ENCODE measurements around the gene RAP1A.
"Not testable (repeated sequence)": the region's sequence is repeated elsewhere in the genome, so short reads cannot be mapped to it uniquely, and the experiment has no call there.

Gene RAP1A

DNA sequence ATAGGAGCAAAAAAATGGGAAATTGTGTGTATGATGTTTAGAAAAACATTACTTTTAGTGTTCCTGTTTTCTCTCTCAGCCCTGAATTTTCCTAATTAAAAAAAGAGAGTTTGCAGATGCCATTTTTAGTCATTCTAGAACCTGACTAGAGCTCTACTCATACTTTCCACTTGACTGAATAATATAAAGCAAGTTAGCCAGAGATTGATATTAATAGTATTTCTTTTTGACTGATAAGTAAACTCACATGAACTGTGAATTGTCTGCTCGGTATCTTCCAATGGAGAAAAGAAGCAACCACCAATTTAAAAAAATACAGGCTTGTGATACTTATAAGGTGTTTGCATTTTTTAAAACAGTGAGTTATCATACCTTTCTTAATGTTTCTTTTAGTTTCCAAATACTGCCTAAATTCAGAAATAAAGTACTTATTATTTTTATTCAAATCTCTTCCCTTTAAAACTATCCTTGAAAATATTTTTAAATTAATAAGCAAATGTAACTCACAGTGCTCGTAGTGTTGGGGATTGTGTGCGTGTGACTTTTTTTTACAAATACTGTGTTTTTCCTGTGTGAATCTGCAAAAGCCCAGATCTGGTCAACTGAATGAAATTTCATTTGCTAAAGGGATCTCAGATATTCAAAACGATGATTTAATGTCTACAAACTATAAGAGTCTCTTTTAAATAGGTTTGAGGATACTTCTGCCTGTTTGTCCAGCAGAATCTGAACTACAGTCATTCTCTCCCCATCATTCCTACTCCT lies 9.8 kb downstream of the RAP1A start:
- no peak for DNase-seq (ENCODE audit: low read depth in 2 of 2)

DNA sequence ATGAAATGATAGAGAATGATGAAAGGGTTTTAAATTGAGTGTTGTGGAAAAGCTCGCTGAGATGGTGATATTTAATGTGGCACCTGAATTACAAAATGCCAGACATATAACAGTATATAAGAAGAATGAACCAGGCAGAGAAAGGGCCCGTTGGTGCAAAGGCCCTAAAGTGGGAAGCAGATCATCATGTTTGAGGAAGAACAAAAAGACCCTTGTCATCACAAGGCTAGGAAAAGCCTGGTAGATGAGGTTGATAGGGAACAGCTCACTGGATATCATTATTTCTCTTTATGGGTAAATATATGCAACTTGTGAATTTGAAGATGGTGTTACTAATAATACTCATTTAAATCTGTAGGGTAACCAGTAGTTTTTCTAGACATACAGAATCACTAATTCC lies 11.0 kb downstream of the RAP1A start:
- no peak for DNase-seq (ENCODE audit: low read depth in 2 of 2)

DNA sequence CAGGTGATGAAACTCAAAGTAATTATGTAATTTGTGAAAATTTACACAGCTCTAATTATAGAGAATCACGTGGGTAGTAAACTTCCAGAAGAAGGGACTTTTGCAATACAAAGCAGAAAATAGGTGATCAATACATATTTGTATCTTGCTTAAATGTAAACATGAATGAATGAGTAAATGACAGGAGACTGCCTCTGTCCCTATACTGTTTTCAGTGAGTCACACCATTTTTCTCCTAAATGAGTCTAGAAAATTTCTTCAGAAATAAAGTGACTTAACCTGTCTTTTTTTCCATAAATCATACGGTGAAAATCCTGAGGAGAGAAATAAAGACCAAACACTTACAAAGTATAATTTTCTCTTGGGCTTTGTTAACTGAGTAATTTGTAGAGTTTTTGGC lies 11.9 kb downstream of the RAP1A start:
- DNase-seq (ENCODE audit: low read depth in 2 of 2) = no peak

DNA sequence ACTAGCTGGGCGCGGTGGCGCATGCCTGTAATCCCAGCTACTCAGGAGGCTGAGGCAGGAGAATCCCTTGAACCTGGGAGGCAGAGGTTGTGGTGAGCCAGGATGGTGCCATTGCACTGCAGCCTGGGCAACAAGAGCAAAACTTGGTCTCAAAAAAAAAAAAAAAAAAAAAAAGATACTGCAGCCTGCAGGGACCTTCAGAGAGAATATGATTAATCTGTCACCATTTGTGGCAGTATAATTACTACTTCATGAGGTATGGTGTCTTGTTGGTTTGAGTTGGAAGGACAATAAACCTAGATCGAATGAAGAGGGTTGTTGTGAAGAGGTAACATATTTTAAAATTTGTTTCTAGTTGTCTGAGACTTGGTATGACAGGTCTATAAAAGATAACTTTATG lies 13.2 kb downstream of the RAP1A start:
- not testable (repeated sequence) for DNase-seq (ENCODE audit: low read depth in 2 of 2)

DNA sequence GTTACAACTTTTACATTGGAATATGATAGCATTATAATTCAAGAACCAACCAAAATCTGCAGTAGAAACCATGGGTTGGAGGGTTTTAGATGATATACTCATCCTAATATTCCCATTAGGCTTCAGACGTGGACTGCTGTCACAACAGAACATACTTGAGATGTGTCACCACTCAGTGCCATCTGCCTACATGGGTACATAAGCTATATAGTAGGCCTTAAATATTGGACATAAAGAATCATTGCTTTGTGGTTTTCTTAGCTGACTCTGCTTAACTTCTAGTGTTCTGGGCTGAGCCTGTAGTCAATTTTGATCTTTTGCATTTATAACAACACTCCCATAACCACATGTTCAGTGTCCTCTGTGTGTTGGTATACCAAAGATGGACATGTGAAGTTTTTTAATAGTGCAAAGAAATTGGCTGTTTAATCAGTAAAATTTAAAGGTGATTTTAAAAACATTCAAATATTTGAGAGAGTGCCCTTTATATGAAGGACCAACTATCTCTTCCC lies 14.2 kb downstream of the RAP1A start:
- no peak for DNase-seq (ENCODE audit: low read depth in 2 of 2)

DNA sequence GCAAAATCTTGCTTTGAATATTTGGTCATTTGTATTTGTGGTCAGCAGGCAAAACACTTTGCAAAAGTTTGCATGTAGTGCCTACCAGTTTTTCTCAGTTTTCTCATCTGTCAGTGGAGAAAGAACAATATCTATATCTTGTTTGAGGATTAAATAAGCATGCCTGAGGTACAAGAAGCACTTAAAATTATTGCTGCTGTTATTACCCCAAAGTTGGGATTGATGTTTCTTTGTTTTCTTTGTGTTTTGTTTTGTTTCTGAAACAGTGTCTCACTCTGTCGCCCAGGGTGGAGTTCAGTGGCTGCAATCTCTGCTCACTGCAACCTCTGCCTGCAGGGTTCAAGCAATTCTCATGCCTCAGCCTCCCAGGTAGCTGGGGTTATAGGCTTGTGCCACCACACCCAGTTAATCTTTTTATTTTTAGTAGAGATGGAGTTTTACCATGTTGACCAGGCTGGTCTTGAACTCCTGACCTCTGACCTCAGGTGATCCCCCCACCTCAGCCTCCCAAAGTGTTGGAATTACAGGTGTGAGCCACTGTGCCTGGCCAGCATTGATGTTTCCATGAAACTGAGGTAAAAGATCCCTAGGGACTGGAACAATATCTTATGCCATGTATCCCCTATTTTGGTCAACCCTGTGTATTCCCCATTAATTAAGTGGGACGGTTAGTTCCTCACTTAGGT lies 15.9 kb downstream of the RAP1A start:
- DNase-seq (ENCODE audit: low read depth in 2 of 2) = no peak

DNA sequence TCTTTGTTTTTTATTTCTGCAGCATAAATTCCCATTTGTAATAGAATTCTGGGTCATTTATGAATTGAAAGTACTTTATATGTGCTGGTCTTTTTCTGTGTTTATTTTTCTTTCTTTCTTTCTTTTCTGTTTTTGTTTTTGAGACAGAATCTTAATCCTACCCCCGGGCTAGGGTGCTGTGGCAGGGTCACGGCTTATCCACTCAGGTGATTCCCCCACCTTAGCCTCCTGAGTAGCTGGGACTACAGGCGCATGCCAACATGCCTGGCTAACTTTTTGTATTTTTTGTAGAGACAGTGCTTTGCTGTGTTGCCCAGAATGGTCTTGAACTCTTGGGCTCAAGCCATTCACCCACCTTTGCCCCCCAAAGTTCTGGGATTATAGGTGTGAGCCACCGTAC lies 18.7 kb downstream of the RAP1A start:
- DNase-seq (ENCODE audit: low read depth in 2 of 2) = no peak

DNA sequence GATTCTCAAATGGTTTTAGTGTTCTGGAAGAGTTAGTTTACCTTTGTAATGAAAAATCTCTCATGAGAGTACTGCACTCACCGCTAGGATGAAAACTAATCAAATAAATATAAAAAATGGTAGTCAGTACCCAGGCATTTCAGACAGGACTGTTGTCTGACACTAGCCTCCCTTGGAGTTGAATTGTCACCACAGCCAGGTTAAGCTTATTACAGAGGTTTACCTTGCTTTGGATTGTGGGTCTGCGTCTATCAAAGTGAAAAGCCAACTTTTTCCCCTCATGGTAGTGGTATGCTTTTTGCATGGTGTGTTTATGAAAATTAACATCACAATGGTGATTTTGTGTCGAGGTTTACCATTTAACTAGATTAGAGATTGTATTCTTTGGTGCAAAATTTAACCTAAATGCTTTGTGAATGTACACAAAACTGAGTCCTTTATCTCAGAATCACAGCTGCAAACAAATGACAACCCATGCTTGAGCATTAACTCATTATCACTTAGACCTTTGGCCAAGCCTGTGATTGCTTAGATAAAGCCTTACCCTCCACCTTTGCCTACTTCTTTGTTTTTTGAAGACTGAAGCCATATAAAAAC lies 20.1 kb downstream of the RAP1A start:
- DNase-seq (ENCODE audit: low read depth in 2 of 2) = no peak

DNA sequence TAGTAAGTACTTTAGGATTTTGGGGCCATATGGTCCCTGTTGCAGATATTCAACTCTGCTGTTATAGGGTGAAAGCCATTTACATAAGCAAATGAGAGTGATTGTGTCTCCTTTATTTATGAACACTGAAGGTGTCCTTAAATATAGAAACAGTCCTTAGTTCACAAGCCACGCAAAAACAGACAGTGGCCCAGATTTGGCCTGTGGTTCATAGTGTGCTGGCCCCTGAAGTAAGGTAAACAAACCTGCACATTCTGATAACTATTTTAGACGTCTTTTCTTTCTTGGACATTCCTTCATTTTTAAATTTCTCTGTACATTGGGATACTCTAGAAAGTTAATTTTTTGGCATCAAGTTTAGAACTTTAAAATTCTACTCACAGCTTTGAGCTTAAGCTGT lies 23.5 kb downstream of the RAP1A start:
- no peak for DNase-seq (ENCODE audit: low read depth in 2 of 2)

DNA sequence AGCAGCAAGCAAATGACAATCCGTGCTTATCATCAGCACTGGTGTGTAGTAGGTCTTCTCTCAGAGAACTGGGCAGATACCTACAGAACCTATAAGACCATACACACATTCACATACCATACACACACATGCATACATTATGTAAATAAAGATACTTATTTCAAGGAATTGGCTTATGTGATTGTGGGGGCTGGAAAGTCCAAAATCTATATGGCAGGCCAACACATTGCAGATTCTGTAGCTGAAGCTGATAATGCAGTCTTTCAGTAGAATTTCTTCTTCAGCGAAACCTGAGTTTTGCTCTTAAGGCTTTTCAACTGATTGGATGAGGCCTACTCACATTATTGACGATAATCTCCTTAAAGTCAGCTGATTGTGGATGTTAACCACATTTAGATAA lies 24.1 kb downstream of the RAP1A start:
- DNase-seq (ENCODE audit: low read depth in 2 of 2) = no peak

DNA sequence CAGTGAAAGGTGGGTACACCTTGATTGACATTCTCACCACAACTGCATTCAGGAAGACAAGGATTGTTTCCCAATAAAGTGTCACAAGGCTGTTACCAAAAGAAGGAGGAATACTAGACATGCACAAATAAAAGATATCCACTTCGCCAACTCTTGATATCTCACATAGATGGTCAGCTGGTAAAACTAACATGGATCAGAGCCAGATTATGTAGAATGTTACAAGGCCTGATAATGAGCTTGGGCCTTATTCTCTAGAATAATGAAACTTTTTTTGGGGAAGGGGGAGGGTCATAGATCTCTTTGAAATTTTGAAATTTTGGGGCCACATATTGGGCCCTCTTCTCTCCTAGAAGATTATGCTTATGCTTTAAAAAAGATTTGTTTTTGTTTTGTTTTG lies 24.9 kb downstream of the RAP1A start:
- DNase-seq (ENCODE audit: low read depth in 2 of 2) = no peak

DNA sequence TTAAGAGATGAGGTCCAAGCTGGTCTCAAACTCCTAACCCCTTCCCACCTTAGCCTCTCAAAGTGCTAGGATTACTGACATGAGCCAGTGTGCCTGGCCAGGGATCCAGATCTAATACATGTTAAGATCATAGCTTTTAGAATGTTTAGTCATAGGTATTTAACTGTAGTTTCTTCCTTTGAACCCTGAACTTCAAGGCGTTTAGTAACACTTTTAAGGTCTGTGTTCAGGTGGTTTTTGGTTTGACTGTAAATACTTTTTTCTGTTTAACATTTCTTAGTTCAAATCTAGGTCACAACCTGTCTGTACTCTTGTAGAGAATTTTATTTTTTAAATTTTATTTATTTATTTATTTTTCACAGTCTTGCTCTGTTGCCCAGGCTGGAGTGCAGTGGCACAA lies 28.1 kb downstream of the RAP1A start:
- no peak for DNase-seq (ENCODE audit: low read depth in 2 of 2)

DNA sequence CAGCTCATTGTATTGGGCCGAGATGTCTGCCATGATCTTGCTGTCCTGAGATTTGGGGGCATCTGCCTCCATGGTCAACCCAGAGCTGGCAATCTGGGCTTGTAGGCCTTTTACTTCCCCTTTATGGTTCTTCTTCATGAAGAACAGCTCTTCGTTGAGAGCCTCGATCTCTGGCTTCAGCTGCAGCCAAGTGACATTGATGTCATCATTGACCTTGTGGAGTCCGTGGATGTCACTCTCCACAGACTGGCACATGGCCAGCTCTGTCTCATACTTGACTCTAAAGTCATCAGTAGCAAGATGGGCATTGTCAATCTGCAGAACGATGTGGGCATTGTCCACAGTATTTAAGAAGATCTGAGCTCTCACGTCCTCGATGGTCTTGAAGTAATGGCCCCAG lies 29.2 kb downstream of the RAP1A start:
- no peak for DNase-seq (ENCODE audit: low read depth in 2 of 2)

DNA sequence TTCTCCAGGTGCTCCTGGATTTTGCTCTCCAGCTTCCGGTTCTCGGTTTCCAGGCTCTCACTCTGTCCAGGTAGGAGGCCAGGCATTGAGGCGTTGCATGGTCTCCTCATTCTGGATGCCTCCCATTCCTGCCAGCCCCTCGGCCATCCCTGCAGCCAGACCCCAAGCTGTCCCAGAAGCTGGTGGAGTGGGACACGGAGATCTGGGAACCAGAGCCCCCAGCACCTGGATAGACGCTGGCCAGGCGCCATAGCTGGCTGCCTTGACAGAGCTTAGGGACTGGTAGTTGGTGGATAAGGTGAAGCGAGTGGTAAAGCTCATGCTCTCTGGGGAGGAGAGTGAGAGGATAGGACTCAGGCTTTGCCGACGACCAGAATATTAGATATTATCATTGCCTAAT lies 29.6 kb downstream of the RAP1A start:
- no peak for DNase-seq (ENCODE audit: low read depth in 2 of 2)

DNA sequence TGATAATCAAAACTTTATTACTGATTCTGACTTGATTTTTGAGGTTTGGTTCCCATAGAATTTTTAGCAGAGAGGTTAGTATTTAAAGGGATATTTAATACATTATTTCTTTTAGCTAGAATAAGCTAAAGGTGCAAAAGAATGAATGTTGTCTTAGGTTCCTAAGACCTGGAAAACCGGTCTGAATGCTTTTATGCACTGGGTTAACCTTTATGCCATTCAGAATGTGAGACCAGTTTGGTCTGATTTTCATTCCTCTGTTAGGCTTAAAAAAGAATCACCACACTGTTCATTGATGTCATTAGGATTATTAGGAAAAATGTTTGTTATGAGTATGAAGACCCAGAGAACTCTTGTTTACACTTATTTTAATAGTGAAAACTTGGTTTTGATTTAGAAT lies 30.1 kb downstream of the RAP1A start:
- DNase-seq (ENCODE audit: low read depth in 2 of 2) = no peak

DNA sequence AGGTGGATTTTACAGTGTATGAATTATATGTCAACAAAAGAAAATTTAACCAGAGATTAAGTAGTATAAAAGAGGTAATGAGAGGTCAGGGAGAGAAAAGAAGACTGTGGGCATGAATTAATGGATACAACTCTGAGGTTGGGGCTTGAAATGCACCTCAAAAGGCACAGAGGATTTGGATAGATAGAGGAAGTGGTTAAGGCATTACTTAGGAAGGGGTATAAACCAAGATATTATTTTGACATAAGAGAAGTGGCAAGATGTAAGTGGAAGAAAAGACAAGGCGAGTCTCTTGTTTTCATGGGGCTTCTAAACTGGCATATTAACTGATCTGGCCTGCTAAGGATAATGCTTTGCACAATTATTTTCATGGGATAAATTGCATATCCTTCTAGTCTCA lies 34.1 kb downstream of the RAP1A start:
- no peak for DNase-seq (ENCODE audit: low read depth in 2 of 2)

DNA sequence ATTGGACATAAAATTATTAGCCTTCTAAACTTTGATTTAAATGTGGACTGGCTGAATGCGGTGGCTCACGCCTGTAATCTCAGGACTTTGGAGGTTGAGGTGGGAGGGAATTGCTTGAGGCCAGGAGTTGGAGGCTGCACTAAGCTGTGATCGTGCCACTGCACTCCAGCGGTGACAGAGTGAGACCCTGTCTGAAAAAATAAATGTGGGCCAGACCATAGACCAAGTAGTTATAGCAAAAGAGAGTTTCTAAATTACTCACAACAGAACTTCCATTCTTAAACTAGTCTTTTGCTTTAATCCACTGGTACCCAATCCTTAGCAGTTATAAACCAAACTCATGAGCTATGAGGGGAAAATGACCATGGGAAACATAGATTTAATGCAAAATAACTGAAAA lies 35.2 kb downstream of the RAP1A start:
- no peak for DNase-seq (ENCODE audit: low read depth in 2 of 2)

DNA sequence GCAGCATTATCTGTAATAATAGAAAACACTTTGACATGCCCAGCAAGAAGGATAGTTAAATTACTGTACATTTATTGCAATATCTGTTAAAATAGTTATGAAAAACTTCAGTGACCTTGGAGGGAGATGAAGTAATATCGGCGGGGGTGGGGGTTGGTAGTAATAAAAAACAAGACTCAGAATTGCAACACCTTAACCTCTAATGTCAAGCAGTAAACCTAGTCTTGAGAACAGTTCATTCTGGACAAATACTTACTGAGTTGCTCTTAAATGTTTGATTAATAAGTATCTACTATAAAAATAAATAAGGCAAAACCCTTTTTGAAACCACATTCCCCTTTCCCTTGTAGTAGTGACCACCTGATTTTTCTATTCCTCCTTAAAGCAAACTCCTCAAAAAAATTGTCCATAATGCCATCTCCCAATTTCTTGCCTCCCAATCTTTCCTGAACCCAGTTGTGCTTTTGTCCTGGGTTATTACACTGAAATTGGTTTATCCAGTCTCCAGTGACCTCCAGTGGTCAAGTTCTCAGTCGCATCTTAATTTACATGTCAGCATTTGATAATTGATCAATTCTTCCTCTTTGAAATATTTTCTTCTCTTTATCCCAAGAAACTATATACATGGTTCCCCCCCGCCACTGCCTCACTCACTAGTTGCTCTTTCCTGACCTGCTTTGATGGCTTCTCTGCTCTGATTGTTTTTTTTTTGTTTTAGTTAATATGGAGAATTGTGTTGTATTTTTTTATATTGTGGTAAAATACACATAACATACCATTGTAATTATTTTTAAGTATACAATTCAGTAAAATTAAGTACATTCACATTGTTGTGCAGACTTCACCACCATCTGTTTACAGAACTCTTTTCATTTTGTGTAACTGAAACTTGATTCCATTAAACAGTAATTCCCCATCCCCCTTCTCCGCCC lies 36.8 kb downstream of the RAP1A start:
- DNase-seq (ENCODE audit: low read depth in 2 of 2) = no peak

DNA sequence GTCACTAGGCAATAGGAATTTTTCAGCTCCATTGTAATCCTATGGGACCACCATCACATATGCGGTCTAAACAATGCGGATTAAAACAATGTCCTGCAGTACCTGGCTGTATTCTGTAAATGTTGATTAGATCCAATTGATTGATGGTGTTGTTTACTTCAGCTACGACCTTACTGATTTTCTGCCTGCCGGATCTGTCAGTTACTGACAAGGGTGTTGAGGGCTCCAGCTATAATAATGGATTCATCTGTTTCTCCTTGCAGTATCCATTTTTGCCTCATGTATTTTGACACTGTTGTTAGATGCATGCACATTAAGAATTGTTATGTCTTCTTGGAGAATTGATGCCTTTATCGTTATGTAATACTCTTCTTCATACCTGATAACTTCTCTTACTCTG lies 39.0 kb downstream of the RAP1A start:
- no peak for DNase-seq (ENCODE audit: low read depth in 2 of 2)

DNA sequence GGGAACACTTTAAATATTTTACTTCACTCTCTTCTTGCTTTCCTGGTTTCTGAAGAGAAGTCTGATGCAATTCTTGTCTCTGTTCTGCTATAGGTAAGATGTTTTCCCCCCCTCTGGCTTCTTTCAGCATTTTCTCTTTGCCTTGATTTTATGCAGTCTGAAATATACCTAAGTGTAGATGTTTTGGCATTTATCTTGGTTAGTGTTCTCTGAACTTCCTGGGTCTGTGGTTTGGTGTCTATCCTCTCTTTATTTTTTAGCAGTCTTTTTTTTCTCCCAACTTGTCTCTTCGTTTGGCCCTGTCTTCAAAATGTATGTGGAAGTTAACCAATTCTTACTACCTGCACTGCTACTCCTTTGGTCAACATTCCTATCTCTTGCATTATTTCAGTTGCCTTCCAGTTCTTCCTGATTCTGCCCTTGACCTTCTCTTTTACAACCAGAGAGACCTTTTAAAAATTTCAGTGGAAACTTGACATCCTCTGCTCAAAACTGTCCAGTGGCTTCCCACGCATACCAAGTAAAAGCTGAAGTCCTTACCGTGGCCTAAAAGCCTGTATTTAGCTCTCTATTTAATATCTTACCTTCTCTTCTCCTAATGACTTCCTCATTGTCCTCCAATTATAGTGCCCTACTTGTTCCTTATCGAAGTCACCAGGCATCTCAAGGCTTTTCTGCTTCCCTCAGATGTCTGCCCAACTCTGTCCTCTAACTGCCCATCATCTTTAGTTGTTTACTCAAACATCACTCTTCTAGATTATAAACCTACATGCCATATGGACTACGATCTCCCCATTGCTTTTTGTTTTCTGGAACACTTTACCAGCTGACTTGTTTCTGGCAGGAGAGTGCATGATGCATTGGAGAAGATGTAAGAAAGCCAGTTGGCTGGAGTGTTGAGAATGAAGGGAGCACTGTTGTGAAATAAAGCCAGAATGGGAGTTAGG lies 40.9 kb downstream of the RAP1A start:
- DNase-seq (ENCODE audit: low read depth in 2 of 2) = no peak

DNA sequence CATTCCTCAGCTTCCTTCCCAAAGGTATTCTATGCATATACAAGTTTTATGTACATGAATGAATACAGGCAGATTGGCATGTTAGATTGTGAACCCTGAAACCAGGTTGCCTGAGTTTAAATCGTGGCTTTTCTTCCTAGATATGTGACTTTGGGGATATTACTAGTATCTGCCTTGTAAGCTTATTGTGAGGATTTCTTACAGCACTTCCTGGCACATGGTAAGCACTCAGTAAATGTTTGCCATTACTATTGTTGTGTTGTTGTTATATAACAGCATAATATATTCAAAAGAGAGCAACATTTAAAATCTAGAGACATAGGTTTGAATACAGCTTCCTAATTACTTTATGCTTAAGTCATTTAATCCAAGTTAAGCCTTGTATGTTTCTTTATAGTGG lies 45.1 kb downstream of the RAP1A start:
- no peak for DNase-seq (ENCODE audit: low read depth in 2 of 2)

All from activated CD4-positive, alpha-beta T cell treated with anti-CD3 and anti-CD28 coated beads for 24 hours (primary cell).